SK-N-MC (cell line): ENCODE data around the gene ASCL2.

Source experiments
- EZH2 ChIP-seq: fragments of 200-600 bp; sonication (generic); IDR thresholded peaks from one replicate; pipeline ENCODE4 v1.6.1; 2017; ENCODE audit warnings: antibody characterized with exemption
- FOXP2 ChIP-seq: optimal IDR thresholded peaks from 2 replicates; pipeline ENCODE3; 2011; ENCODE audit warnings: mild to moderate bottlenecking, moderate library complexity; ENCODE audit not compliant: insufficient read depth; ENCODE audit errors: extremely low read length, control extremely low read depth
- POLR2AphosphoS5 ChIP-seq: IDR thresholded peaks from 2 replicates; pipeline ENCODE4 v1.6.1; 2012; ENCODE audit warnings: mild to moderate bottlenecking, low read depth, low read length, borderline replicate concordance

- TF ChIP-seq POLR2AphosphoS5 (no peak), EZH2 (no peak), FOXP2 (no peak)
Observed at GRCh38 chr11:2313051-2313951, 42.9 kb upstream of the ASCL2 start.
